ENCODE data around the gene TMEM269.
A peak's percentile ranks its signal among the peaks of the same experiment; 100 is the strongest.
"Not testable (repeated sequence)": the region's sequence is repeated elsewhere in the genome, so short reads cannot be mapped to it uniquely, and the experiment has no call there.

The TMEM269 gene

GRCh38 chr1:42779725-42780124 lies 5.1 kb upstream of the TMEM269 start:
- DNase-seq = no peak

DNA sequence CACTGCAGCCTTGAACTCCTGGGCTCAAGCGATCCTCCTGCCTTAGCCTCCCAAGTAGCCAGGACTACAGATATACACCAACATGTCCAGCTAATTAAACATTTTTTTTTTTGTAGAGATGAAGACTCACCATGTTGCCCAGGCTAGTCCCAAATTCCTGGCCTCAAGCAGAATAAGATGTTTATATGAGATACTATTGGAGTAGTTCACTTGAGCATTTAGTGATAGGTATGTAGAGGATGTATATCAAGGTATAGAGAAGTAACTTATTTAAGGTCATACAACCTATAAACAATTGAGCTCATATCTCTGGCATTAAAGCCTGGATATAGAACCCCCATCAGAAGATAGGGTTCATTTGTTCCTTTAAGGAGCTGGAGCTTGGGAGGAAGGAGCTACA lies 4.6 kb upstream of the TMEM269 start:
- DNase-seq = no peak

- no peak for DNase-seq
These were observed 1.7 kb upstream of the TMEM269 start for GRCh38 chr1:42783092-42783491.

DNA sequence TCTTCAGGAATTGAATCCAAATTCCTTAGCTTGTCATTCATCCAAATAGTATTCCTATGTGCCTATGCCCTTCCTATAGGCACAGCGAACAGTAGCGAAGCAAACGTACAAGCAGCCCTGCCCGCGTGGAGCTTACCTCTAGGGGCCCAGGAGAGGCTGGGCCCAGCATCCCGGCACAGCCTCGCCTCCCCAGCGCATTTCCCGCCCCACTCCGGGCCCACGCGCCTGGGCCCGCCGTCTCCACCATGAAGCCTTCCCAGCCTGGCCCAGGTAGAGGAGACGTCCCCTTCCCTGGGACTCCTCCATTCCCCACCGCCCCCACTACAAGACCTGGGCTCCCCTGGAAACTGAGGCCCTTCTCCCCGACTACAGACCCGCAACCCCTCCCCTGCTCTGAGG lies 245 bp upstream of the TMEM269 start:
- DNase-seq = no peak

GRCh38 chr1:42786097-42786496 lies 1.3 kb downstream of the TMEM269 start:
- no peak for DNase-seq

GRCh38 chr1:42788021-42788420 lies 3.2 kb downstream of the TMEM269 start:
- DNase-seq = no peak

DNA sequence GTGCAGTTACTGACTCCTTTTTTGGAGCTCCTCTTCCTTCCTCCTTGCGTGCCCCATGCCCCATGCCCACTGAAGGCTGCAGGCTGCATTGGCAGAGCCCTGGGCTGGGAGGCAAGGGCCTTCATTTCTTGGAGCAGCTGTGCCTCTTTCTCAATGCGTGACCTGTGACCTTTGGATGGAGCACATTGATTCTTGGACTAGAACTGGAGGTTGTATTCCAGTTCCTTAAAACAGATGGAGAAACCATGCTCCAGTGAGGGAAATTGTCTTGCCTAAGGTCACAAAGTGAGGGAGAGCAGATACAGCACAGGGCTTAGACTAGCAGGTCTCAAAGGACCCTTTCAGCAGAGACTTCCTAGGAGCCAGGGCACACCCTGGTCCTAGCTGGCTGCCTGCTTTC lies 9.0 kb downstream of the TMEM269 start:
- no peak for DNase-seq

- no peak for DNase-seq
These were observed 12.6 kb downstream of the TMEM269 start for GRCh38 chr1:42797414-42797813.

- DNase-seq = no peak
These were observed 13.2 kb downstream of the TMEM269 start for GRCh38 chr1:42797979-42798378.

GRCh38 chr1:42801832-42802473 lies 17.2 kb downstream of the TMEM269 start:
- DNase-seq = no peak

GRCh38 chr1:42806171-42806570 lies 21.4 kb downstream of the TMEM269 start:
- no peak for DNase-seq

- DNase-seq = no peak
These were observed 21.8 kb downstream of the TMEM269 start for GRCh38 chr1:42806593-42806992.

- no peak for DNase-seq
These were observed 22.4 kb downstream of the TMEM269 start for GRCh38 chr1:42807056-42807668.

GRCh38 chr1:42814815-42815214 lies 30.0 kb downstream of the TMEM269 start:
- DNase-seq = not testable (repeated sequence)

GRCh38 chr1:42815941-42816584 lies 31.3 kb downstream of the TMEM269 start:
- DNase-seq = peak; percentile 48

GRCh38 chr1:42816585-42817439 lies 32.0 kb downstream of the TMEM269 start, which contains the start of the genes ERMAP and SVBP:
Gene ERMAP, plus strand, starts transcription at chr1:42817122. Its CDS starts 13,327 bp downstream, at chr1:42830449.
Gene SVBP, minus strand, starts transcription at chr1:42817397. Its CDS starts 853 bp downstream, at chr1:42816544.
- peak; percentile 97 for DNase-seq

DNA sequence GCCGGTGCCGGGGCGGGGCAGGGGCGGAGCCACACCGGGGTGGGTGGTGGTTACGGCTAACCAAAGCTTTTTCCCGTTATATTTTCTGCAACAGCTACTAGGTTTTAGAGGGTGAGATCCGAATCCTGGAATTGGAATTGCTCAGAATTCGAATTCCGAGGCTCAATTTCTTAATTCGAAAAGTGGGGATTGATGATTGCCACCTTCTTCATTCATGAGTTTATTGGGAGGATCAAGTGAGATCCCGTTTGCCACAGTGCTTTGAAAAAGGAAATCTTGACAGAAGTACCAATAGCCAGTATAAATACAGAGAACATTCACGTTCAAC lies 32.6 kb downstream of the TMEM269 start:
- no peak for DNase-seq

DNA sequence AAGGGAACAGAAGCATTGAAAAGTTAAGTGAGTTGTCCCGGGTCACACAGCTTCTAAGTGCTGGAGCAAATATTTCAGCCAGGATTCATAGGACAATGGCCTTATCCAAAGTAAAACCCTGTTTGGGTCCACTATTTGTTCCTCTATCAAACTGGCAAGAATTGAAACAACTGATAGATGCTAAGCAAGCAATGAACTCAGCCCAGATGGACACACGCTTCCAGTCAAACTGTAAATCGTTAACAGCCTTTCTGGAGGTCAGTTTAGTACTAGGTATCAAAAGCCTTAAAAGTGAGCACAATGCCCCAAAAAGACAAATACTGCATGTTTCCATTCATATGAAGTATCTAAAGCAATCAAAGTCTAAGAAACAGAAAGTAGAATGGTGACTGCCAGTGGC lies 33.2 kb downstream of the TMEM269 start:
- no peak for DNase-seq

DNA sequence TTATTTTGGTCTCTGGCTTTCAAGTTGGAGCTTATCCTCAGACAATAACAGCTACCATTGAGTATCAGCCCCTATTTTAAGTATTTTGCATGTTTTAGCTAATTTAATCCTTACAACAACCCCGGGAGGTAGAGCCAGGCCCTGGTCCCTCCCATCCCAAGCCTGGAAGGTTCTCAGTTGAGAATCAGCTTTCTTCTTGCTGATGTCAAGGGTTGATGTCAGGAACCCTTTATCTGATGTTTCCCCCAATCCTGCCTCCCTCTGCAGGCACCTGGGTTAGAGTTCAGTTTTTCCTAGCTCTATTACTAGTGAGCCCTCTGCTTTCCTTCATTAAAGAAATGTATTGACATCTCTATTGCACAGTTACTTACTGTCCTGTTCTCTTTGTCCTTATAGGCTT lies 36.0 kb downstream of the TMEM269 start:
- no peak for DNase-seq

DNA sequence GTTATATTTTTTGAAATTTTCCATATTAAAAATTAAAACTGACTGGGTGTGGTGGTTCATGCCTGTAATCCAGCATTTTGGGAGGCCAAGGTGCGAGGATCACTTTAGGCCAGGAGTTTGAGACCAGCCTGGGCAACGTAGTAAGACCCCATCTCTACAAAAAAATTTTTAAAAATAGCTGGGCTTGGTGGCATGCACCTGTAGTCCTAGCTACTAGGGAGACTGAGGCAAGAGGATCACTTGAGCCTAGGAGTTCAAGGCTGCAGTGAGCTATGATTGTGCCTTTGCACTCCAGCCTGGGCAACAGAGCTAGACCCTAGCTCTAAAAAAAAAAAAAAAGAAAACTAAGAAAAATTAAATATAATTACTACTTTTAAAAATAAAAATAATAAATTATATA lies 36.9 kb downstream of the TMEM269 start:
- no peak for DNase-seq

GRCh38 chr1:42822800-42823392 lies 38.1 kb downstream of the TMEM269 start:
- DNase-seq = no peak

GRCh38 chr1:42824481-42825035 lies 39.8 kb downstream of the TMEM269 start:
- DNase-seq = no peak

All from right forelimb (tissue), 1 donor.